HEK293T (cell line): ENCODE data around the gene ALPL.

ENCODE experiments used
- CTCF ChIA-PET: fragments of 350-600 bp; formaldehyde crosslinking; extraction: SDS; loops from one replicate; lab custom pipeline; 2021; ENCODE audit warnings: antibody characterized with exemption, inconsistent platforms; lab: Yijun Ruan, JAX
- POLR2A ChIA-PET: fragments of 350-600 bp; formaldehyde crosslinking; extraction: SDS; loops from one replicate; lab custom pipeline; 2020; ENCODE audit warnings: antibody characterized with exemption, inconsistent platforms; lab: Yijun Ruan, JAX
- DNase-seq: peaks from one replicate; pipeline ENCODE4 v3.0.0; 2012; ENCODE audit warnings: mixed read lengths; ENCODE audit errors: extremely low spot score
- ARNT ChIP-seq: fragments of 450-650 bp; IDR thresholded peaks from 2 replicates; pipeline ENCODE4 v1.6.1; 2017; ENCODE audit warnings: mild to moderate bottlenecking
- BHLHE40 ChIP-seq: fragments of 450-650 bp; IDR thresholded peaks from 2 replicates; pipeline ENCODE4 v1.6.1; 2016; ENCODE audit warnings: mild to moderate bottlenecking, moderate library complexity, borderline replicate concordance
- CTBP1 ChIP-seq: fragments of 450-650 bp; IDR thresholded peaks from 2 replicates; pipeline ENCODE4 v1.6.1; 2016; ENCODE audit warnings: borderline replicate concordance
- ELF4 ChIP-seq: fragments of 450-650 bp; IDR thresholded peaks from 2 replicates; pipeline ENCODE4 v1.6.1; 2017; ENCODE audit warnings: antibody characterized with exemption
- FOXA1 ChIP-seq: fragments of 450-650 bp; IDR thresholded peaks from 2 replicates; pipeline ENCODE4 v1.6.1; 2016; ENCODE audit warnings: mild to moderate bottlenecking
- FOXK2 ChIP-seq: fragments of 450-650 bp; IDR thresholded peaks from 2 replicates; pipeline ENCODE4 v1.6.1; 2016; ENCODE audit warnings: mild to moderate bottlenecking
- FOXM1 ChIP-seq: fragments of 450-650 bp; IDR thresholded peaks from 2 replicates; pipeline ENCODE4 v1.6.1; 2017; ENCODE audit warnings: mild to moderate bottlenecking, borderline replicate concordance
- HDGF ChIP-seq: fragments of 450-650 bp; IDR thresholded peaks from 2 replicates; pipeline ENCODE4 v1.6.1; 2017; ENCODE audit warnings: antibody characterized with exemption, borderline replicate concordance
- L3MBTL2 ChIP-seq: fragments of 450-650 bp; conservative IDR thresholded peaks from 2 replicates; pipeline ENCODE4 v1.6.1; 2016; ENCODE audit warnings: mild to moderate bottlenecking
- LEF1 ChIP-seq: fragments of 450-650 bp; IDR thresholded peaks from 2 replicates; pipeline ENCODE4 v1.6.1; 2017; ENCODE audit warnings: mild to moderate bottlenecking, borderline replicate concordance
- NFRKB ChIP-seq: fragments of 450-650 bp; IDR thresholded peaks from 2 replicates; pipeline ENCODE4 v1.6.1; 2016; ENCODE audit warnings: mild to moderate bottlenecking, moderate library complexity
- SP1 ChIP-seq: fragments of 450-650 bp; IDR thresholded peaks from 2 replicates; pipeline ENCODE4 v1.6.1; 2017
- SUZ12 ChIP-seq: fragments of 450-650 bp; IDR thresholded peaks from 2 replicates; pipeline ENCODE4 v1.6.1; 2016; ENCODE audit warnings: mild to moderate bottlenecking
- TARDBP ChIP-seq: fragments of 450-650 bp; IDR thresholded peaks from 2 replicates; pipeline ENCODE4 v1.6.1; 2016
- ZNF384 ChIP-seq: fragments of 450-650 bp; IDR thresholded peaks from 2 replicates; pipeline ENCODE4 v1.6.1; 2016
- TF ChIP-seq, protein P1 (sequence below): fragments of 450-650 bp; IDR thresholded peaks from 2 replicates; pipeline ENCODE4 v1.6.1; 2016

ALPL gene

GRCh38 chr1:21596174-21596573, 87.0 kb downstream of the ALPL start:
- ChIA-PET POLR2A (no interaction called here), CTCF (no interaction called here)
- no peak for DNase-seq
- no peak for TF ChIP-seq ZNF384
- TF ChIP-seq, protein P1, sequence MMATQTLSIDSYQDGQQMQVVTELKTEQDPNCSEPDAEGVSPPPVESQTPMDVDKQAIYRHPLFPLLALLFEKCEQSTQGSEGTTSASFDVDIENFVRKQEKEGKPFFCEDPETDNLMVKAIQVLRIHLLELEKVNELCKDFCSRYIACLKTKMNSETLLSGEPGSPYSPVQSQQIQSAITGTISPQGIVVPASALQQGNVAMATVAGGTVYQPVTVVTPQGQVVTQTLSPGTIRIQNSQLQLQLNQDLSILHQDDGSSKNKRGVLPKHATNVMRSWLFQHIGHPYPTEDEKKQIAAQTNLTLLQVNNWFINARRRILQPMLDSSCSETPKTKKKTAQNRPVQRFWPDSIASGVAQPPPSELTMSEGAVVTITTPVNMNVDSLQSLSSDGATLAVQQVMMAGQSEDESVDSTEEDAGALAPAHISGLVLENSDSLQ, result no peak
- no peak for TF ChIP-seq BHLHE40

- no peak for TF ChIP-seq L3MBTL2
- no peak for TF ChIP-seq BHLHE40
- TF ChIP-seq HDGF, result no peak
- TF ChIP-seq CTBP1, result no peak
- no peak for TF ChIP-seq SP1
- no peak for TF ChIP-seq FOXM1
- no peak for TF ChIP-seq ARNT
- TF ChIP-seq ELF4, result no peak
- TF ChIP-seq LEF1, result no peak
- TF ChIP-seq ZNF384, result no peak
- no peak for TF ChIP-seq FOXA1
- no peak for TF ChIP-seq SUZ12
- no peak for TF ChIP-seq FOXK2
- TF ChIP-seq, protein P1, result no peak
- no peak for TF ChIP-seq NFRKB
- TF ChIP-seq TARDBP, result no peak
- ChIA-PET POLR2A (no interaction called here), CTCF (no interaction called here)
- DNase-seq, result no peak
Measured at GRCh38 chr1:21596628-21597027, 87.4 kb downstream of the ALPL start.

GRCh38 chr1:21597753-21598152, 88.5 kb downstream of the ALPL start:
- ChIA-PET CTCF (no interaction called here), POLR2A (no interaction called here)
- TF ChIP-seq FOXM1 (no peak), HDGF (no peak), TARDBP (no peak), SP1 (no peak), FOXA1 (no peak)
- no peak for DNase-seq

DNA sequence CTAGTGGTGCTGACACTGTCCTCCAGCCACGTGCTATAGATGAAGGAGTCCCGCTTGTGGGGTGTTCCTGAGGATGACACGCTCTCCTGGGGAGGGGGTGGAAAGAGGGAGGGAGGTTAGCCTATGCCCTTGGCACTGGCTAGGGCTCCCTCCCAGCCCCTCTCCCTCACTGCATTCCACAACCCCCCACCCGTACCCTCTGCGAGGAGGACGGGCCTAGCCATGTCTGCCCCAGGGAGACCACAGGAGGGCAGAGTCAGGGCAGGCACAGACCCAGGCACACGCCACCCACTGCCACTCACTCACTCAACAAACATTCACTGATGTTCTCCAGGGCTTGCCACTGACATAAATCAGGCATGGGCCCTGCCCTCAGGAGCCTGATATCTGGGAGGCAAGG, 89.2 kb downstream of the ALPL start:
- POLR2A ChIA-PET, result no interaction called here

DNA sequence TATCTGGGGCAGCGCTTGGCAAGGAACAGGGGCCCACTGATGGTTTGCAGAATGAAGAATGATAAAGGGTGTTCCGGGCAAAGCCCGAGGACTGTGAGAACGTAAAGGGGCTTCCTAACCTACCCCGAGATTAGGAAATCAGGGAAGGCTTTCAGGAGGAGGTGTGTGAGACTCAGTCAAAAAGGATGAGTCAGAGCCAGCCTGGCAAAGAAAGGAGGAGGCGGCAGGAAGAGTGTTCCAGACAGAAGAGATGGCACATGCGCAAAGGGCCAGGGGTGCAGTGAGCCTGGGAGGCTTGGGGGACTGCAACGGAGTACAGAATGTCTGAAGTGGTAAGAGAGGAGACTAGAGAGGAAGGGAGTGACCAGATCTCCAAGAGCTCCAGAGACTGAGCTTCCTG, 89.7 kb downstream of the ALPL start:
- POLR2A ChIA-PET, result no interaction called here
- CTCF ChIA-PET, result no interaction called here
- TF ChIP-seq BHLHE40 (no peak), FOXK2 (no peak), TARDBP (no peak), SUZ12 (no peak)
- TF ChIP-seq, protein P1, result no peak
- no peak for DNase-seq

More for the DNA sequence above, 89.2 kb downstream of the ALPL start:
- DNase-seq, result no peak
- no peak for TF ChIP-seq SP1
- TF ChIP-seq FOXK2, result no peak
- CTCF ChIA-PET, result no interaction called here

GRCh38 chr1:21599402-21599801, 90.2 kb downstream of the ALPL start:
- no peak for DNase-seq
- POLR2A ChIA-PET, result no interaction called here
- CTCF ChIA-PET, result no interaction called here
- TF ChIP-seq FOXA1 (no peak), FOXK2 (no peak), ZNF384 (no peak), NFRKB (no peak), L3MBTL2 (no peak), SP1 (no peak), TARDBP (no peak), SUZ12 (no peak), ARNT (no peak), ELF4 (no peak), FOXM1 (no peak), CTBP1 (no peak), LEF1 (no peak), HDGF (no peak), BHLHE40 (no peak)
- TF ChIP-seq, protein P1, result no peak

GRCh38 chr1:21601278-21602048, 92.2 kb downstream of the ALPL start:
- TF ChIP-seq, protein P1, result no peak
- no peak for TF ChIP-seq FOXM1
- TF ChIP-seq ZNF384, result no peak
- no peak for TF ChIP-seq CTBP1
- TF ChIP-seq SUZ12, result no peak
- TF ChIP-seq BHLHE40, result no peak
- no peak for TF ChIP-seq ARNT
- TF ChIP-seq FOXK2, result no peak
- TF ChIP-seq NFRKB, result no peak
- no peak for TF ChIP-seq HDGF
- no peak for TF ChIP-seq TARDBP
- no peak for TF ChIP-seq SP1
- no peak for TF ChIP-seq L3MBTL2
- TF ChIP-seq FOXA1, result no peak
- DNase-seq, result no peak
- POLR2A ChIA-PET, result interaction anchor here (1.0 kb wide), 1 partner anchor 21 kb away, joined by 3 read pairs; no protein-coding TSS in a partner anchor
- CTCF ChIA-PET, result no interaction called here
